ENCODE results near the gene SHC2. TPM values are rescaled to one million over a fixed set of nuclear protein-coding genes. Genes with fewer than 3 reads are reported as not detected.

Gene SHC2
- 0.33 and 2.4 TPM in 2 replicates for total RNA-seq

GRCh38 chr19:460877-461720 is at the start of gene SHC2:
TSS of gene SHC2 (minus strand) at chr19:461033. CDS start at chr19:460996, 37 bp downstream.

GRCh38 chr19:507286-508203 is 46.7 kb upstream of the SHC2 start, which contains the start of gene TPGS1:
TSS of gene TPGS1 (plus strand) at chr19:507497. CDS start at chr19:507507, 10 bp downstream.

DNA sequence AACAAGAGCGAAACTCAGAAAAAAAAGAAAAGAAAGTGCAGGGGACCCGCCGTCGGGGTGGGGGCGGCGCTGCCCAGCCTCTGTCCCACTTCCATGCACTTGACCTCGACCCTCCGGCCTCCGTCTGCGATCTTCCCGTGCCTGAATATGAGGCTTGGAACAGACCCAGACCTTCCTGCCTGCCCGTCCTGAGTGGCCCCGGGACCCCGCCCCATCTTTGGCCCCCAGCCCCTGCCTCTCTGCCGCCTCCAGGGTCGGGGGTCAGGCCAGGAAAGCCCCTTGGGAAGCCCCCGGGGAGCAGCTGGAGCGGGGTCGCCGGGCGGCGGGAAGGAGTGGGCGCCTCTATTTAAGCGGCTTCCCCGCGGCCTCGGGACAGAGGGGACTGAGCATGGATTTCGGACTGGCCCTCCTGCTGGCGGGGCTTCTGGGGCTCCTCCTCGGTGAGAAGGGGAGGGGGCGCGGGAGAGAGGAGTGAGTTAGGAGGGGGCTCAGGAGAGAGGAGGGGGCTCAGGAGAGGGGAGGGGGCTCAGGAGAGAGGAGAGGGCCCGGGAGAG is 35.4 kb upstream of the SHC2 start, which contains the start of gene MADCAM1:
Gene MADCAM1, plus strand, starts transcription at position 375 of the 554 bp plus-strand sequence. Its CDS starts 14 bp downstream, at position 389.

GRCh38 chr19:408902-409515 is 51.8 kb downstream of the SHC2 start, which contains the start of gene C2CD4C:
TSS of gene C2CD4C (minus strand) at chr19:409147. CDS start at chr19:408361, 786 bp downstream.

Other genes starting within 250 kb of the SHC2 start
- 1.9 and 2.2 TPM in 2 replicates for gene PLPP2, start 169.6 kb downstream of the SHC2 start, total RNA-seq
- 36.2 and 39.1 TPM in 2 replicates for gene MIER2, start 116.2 kb downstream of the SHC2 start, total RNA-seq
- 0.07 TPM in 1 of 2 replicates, not detected in the other for gene C2CD4C, start 51.9 kb downstream of the SHC2 start, total RNA-seq
- gene MADCAM1, start 35.5 kb upstream of the SHC2 start, total RNA-seq: 0.13 and 0.20 TPM in 2 replicates
- gene TPGS1, start 46.5 kb upstream of the SHC2 start, total RNA-seq: 18.9 and 22.3 TPM in 2 replicates
- 51.9 and 64.0 TPM in 2 replicates for gene CDC34, start 70.7 kb upstream of the SHC2 start, total RNA-seq
- gene GZMM, start 83.0 kb upstream of the SHC2 start, total RNA-seq: 0.17 TPM in 1 of 2 replicates, not detected in the other
- gene BSG, start 111.6 kb upstream of the SHC2 start, total RNA-seq: 556 and 625 TPM in 2 replicates
- 2.4 and 4.6 TPM in 2 replicates for gene HCN2, start 128.8 kb upstream of the SHC2 start, total RNA-seq
- 25.8 and 43.3 TPM in 2 replicates for gene POLRMT, start 172.5 kb upstream of the SHC2 start, total RNA-seq
- not detected in 2 replicates for gene FGF22, start 178.8 kb upstream of the SHC2 start, total RNA-seq
- gene RNF126, start 202.2 kb upstream of the SHC2 start, total RNA-seq: 22.2 and 22.9 TPM in 2 replicates
- 55.3 and 185 TPM in 2 replicates for gene FSTL3, start 215.4 kb upstream of the SHC2 start, total RNA-seq
- not detected in 2 replicates for gene PRSS57, start 234.4 kb upstream of the SHC2 start, total RNA-seq
- gene PALM, start 247.9 kb upstream of the SHC2 start, total RNA-seq: 5.2 and 18.2 TPM in 2 replicates

Measured in smooth muscle cell of the pulmonary artery (primary cell).